ENCODE results near the gene SNED1.

Gene SNED1

GRCh38 chr2:241049739-241050623 is 51.6 kb downstream of the SNED1 start:
- DNase-seq (ENCODE audit: low read depth) = no peak

- DNase-seq (ENCODE audit: low read depth) = no peak
Measured at GRCh38 chr2:241050624-241051577, 52.5 kb downstream of the SNED1 start.

- DNase-seq (ENCODE audit: low read depth) = no peak
Measured at GRCh38 chr2:241051578-241052487, 53.4 kb downstream of the SNED1 start.

- no peak for DNase-seq (ENCODE audit: low read depth)
Measured at GRCh38 chr2:241052677-241053360, 54.4 kb downstream of the SNED1 start.

GRCh38 chr2:241053576-241054251 is 55.3 kb downstream of the SNED1 start:
- DNase-seq (ENCODE audit: low read depth) = no peak

GRCh38 chr2:241061275-241061674 is 62.9 kb downstream of the SNED1 start:
- DNase-seq (ENCODE audit: low read depth) = no peak

- DNase-seq (ENCODE audit: low read depth) = no peak
Measured at GRCh38 chr2:241062389-241063092, 64.1 kb downstream of the SNED1 start.

- no peak for DNase-seq (ENCODE audit: low read depth)
Measured at GRCh38 chr2:241063093-241063551, 64.7 kb downstream of the SNED1 start.

GRCh38 chr2:241063587-241063986 is 65.2 kb downstream of the SNED1 start:
- DNase-seq (ENCODE audit: low read depth) = no peak

- DNase-seq (ENCODE audit: low read depth) = peak; percentile 17
Measured at GRCh38 chr2:241064008-241064801, 65.8 kb downstream of the SNED1 start.

- DNase-seq (ENCODE audit: low read depth) = no peak
Measured at GRCh38 chr2:241064802-241065354, 66.5 kb downstream of the SNED1 start.

- no peak for DNase-seq (ENCODE audit: low read depth)
Measured at GRCh38 chr2:241065355-241065803, 67.0 kb downstream of the SNED1 start.

GRCh38 chr2:241066171-241066892 is 67.9 kb downstream of the SNED1 start:
- DNase-seq (ENCODE audit: low read depth) = no peak

GRCh38 chr2:241066893-241067341 is 68.5 kb downstream of the SNED1 start:
- DNase-seq (ENCODE audit: low read depth) = no peak

GRCh38 chr2:241067501-241068135 is 69.2 kb downstream of the SNED1 start:
- DNase-seq (ENCODE audit: low read depth) = no peak

- DNase-seq (ENCODE audit: low read depth) = no peak
Measured at GRCh38 chr2:241068136-241068941, 69.9 kb downstream of the SNED1 start.

Measured in stimulated activated CD8-positive, alpha-beta memory T cell treated with anti-CD3 and anti-CD28 coated beads, Interleukin-12 subunit alpha, Interleukin-12 subunit beta, amount 100 ng/mL, for 4 hours (primary cell).